ENCODE data around the gene AGRN.
"Not testable (repeated sequence)": the region's sequence is repeated elsewhere in the genome, so short reads cannot be mapped to it uniquely, and the experiment has no call there.

AGRN gene

DNA sequence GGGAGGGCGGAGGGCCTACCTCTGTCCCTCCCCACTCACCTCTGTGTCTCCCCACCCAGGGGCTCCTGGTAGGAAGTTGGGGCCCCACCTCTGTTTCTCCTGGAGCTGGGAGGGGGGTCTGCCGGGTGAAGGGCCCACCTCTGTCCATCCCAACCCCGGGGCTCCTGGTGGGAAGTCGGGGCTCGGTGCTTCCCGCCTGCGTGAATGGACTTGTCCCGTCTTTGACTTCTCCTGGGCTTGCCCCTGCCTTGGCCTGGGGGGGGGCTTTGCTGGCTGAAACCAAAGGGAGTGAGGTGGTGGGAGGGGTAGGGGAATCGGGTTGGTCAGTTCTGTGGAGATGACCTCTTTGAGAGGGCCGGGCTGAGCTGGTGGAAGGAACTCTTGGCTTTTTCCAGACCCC is 5.8 kb downstream of the AGRN start:
- H3K79me2 ChIP-seq = no peaks in the 10 kb centered on the region
- H3K4me3 ChIP-seq (ENCODE audit: low read depth, low read length) = no peak overlapping the region
- H3K9ac ChIP-seq = no peak overlapping the region
- H3K4me2 ChIP-seq (ENCODE audit: low read length) = no peak overlapping the region
- TF ChIP-seq CTCF (IDR thresholded peaks at IDR 0.05) = no peak
- H3K9me3 ChIP-seq (ENCODE audit: control insufficient read depth, low read length) = no peaks in the 10 kb centered on the region
- no peaks in the 10 kb centered on the region for H3K27me3 ChIP-seq (ENCODE audit: control insufficient read depth, insufficient read depth, low read length)
- H3K27ac ChIP-seq = no peak overlapping the region
- H3K4me1 ChIP-seq = no peaks in the 10 kb centered on the region
- H3K36me3 ChIP-seq (ENCODE audit: control insufficient read depth, insufficient read depth, low read length) = no peaks in the 10 kb centered on the region
- H2AFZ ChIP-seq = no peak overlapping the region

DNA sequence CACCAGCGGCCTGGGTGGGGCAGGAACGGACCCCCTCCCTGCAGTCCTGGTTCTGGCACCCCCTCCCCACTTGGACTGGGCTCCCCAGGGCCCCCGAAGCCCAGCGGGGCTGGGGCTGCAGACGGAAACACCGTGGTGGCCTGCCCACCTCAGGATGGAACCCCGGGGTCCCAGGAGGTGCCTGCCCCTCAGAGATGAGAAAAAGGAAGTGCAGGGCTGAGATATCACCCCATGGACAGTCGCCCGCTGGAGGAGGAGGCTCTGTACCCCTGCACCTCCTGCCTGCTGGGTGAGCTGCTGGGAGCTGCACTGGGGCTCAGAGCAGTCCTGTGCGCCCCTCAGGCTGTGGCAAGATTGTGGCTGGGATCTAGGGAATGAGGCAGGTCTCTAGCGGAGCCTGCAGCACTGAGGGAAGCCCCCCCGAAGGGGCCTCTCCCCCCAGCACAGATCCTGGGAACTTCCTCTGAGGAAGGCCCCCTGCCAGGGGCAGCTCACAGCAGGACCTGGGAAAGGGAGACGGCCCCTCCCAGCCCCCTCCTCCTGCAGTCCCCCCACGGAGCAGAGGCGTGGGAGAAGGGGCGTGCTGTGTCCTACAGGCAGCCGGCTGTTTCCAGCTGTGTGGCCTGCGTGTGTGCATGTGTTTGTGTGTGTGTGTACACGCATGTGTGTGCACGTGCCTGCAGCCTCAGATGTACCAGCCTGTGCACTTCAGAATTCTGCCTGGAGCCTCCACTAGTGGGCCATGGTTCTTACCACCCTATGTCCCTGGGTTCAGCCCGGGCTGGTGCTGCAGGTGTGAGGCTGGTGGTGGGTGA is 6.9 kb downstream of the AGRN start:
- no peak for TF ChIP-seq CTCF (IDR thresholded peaks at IDR 0.05)
- H3K27ac ChIP-seq = no peak overlapping the region
- H3K9me3 ChIP-seq (ENCODE audit: control insufficient read depth, low read length) = no peaks in the 10 kb centered on the region
- H3K79me2 ChIP-seq = no peaks in the 10 kb centered on the region
- H2AFZ ChIP-seq = no peak overlapping the region
- H3K4me2 ChIP-seq (ENCODE audit: low read length) = no peak overlapping the region
- no peak overlapping the region for H3K9ac ChIP-seq
- no peaks in the 10 kb centered on the region for H3K4me1 ChIP-seq
- no peaks in the 10 kb centered on the region for H3K36me3 ChIP-seq (ENCODE audit: control insufficient read depth, insufficient read depth, low read length)
- H3K4me3 ChIP-seq (ENCODE audit: low read depth, low read length) = no peak overlapping the region
- no peaks in the 10 kb centered on the region for H3K27me3 ChIP-seq (ENCODE audit: control insufficient read depth, insufficient read depth, low read length)

DNA sequence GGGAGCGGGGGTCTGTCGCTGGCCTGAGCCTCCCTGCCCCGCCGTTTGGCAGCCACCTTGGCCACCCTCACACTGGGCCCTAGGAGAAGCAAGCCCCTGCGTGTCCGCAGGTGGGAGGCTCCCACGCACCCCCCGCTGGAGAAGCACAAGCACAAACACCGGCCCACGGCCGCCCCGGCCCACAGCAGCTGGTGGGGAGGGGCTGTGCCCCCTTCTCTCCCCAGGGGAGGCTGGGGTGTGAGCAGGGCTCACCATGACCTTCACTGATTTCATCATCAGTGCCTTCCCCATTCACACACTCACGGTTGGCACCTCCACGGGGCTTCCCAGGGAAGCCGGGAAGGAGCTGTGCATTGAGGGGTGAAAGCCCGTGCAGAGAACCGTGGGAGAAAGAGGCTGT is 7.9 kb downstream of the AGRN start:
- no peaks in the 10 kb centered on the region for H3K79me2 ChIP-seq
- H3K36me3 ChIP-seq (ENCODE audit: control insufficient read depth, insufficient read depth, low read length) = no peaks in the 10 kb centered on the region
- H3K9me3 ChIP-seq (ENCODE audit: control insufficient read depth, low read length) = no peaks in the 10 kb centered on the region
- TF ChIP-seq CTCF (IDR thresholded peaks at IDR 0.05) = no peak
- H3K9ac ChIP-seq = no peak overlapping the region
- H2AFZ ChIP-seq = no peak overlapping the region
- H3K27ac ChIP-seq = no peak overlapping the region
- H3K4me2 ChIP-seq (ENCODE audit: low read length) = no peak overlapping the region
- no peaks in the 10 kb centered on the region for H3K27me3 ChIP-seq (ENCODE audit: control insufficient read depth, insufficient read depth, low read length)
- H3K4me3 ChIP-seq (ENCODE audit: low read depth, low read length) = no peak overlapping the region
- H3K4me1 ChIP-seq = no peaks in the 10 kb centered on the region

GRCh38 chr1:1030867-1031658 is 11.1 kb downstream of the AGRN start:
- not testable (repeated sequence) for H3K4me2 ChIP-seq (ENCODE audit: low read length); H3K9me3 ChIP-seq (ENCODE audit: control insufficient read depth, low read length); H3K27ac ChIP-seq; H3K79me2 ChIP-seq; H3K9ac ChIP-seq; H2AFZ ChIP-seq; H3K4me3 ChIP-seq (ENCODE audit: low read depth, low read length); H3K27me3 ChIP-seq (ENCODE audit: control insufficient read depth, insufficient read depth, low read length); H3K4me1 ChIP-seq; H3K36me3 ChIP-seq (ENCODE audit: control insufficient read depth, insufficient read depth, low read length)

DNA sequence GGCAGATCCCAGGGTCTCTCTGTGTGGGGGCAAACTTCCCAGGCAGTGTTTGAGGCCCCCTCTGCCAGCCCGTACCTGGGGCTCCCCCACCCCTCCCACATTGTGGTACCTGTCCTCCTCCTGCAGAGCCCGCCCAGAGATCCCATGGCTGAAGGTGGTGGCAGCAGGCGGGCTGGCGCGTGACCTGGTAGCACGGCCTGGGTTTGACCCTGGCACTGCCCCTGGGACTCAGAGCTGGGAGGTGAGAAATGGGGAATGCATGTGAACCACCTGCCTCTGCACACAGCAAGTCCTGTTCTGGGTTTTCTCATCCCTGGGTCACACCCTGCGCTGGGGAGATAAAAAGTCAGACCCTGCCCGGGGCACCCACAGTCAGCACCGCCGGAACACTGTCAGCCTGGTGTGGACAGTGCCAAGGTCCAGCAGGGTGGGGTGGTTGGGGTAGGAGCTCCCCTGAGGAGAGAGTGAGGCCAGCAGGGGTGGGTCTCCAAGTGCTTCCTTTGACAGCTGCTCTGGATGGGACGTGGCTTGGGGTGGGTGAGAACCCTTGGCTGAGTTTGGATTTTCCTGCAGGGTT is 11.8 kb downstream of the AGRN start:
- H3K4me3 ChIP-seq (ENCODE audit: low read depth, low read length) = no peak overlapping the region
- H3K27ac ChIP-seq = no peak overlapping the region
- no peaks in the 10 kb centered on the region for H3K36me3 ChIP-seq (ENCODE audit: control insufficient read depth, insufficient read depth, low read length)
- no peaks in the 10 kb centered on the region for H3K4me1 ChIP-seq
- no peak overlapping the region for H3K4me2 ChIP-seq (ENCODE audit: low read length)
- no peaks in the 10 kb centered on the region for H3K27me3 ChIP-seq (ENCODE audit: control insufficient read depth, insufficient read depth, low read length)
- no peaks in the 10 kb centered on the region for H3K79me2 ChIP-seq
- no peaks in the 10 kb centered on the region for H3K9me3 ChIP-seq (ENCODE audit: control insufficient read depth, low read length)
- no peak overlapping the region for H3K9ac ChIP-seq
- no peak overlapping the region for H2AFZ ChIP-seq
- no peak for TF ChIP-seq CTCF (IDR thresholded peaks at IDR 0.05)

Data from parathyroid adenoma (tissue), 2 donors.